ENCODE results near the gene BBOX1. TPM values are rescaled to one million over a fixed set of nuclear protein-coding genes. Genes with fewer than 3 reads are reported as not detected.

Gene BBOX1
- polyA plus RNA-seq, 1 experiment = not detected

GRCh38 chr11:27004103-27004502, 36.5 kb upstream of the BBOX1 start:
- POLR2A ChIA-PET = no interaction called here
- no peak for TF ChIP-seq CTCF (IDR thresholded peaks at IDR 0.05; ENCODE audit: insufficient read depth, low read depth, low read length)
- Histone ChIP-seq H3K4me3 (ENCODE audit: low read depth, low read length) (no peak overlapping the region), H3K36me3 (ENCODE audit: control insufficient read depth, insufficient read depth, low read length) (no peaks in the 10 kb centered on the region), H3K27me3 (ENCODE audit: control insufficient read depth, insufficient read depth, low read length) (no peaks in the 10 kb centered on the region)
- CTCF ChIA-PET = no interaction called here
- DNase-seq (ENCODE audit: low read depth) = no peak

GRCh38 chr11:27008811-27009535, 31.6 kb upstream of the BBOX1 start:
- CTCF ChIA-PET = no interaction called here
- POLR2A ChIA-PET = interaction anchor here (0.6 kb wide), 1 partner anchor 387 kb away, joined by 3 read pairs; no protein-coding TSS in a partner anchor
- no peak for DNase-seq (ENCODE audit: low read depth)
- Histone ChIP-seq H3K36me3 (ENCODE audit: control insufficient read depth, insufficient read depth, low read length) (no peaks in the 10 kb centered on the region), H3K27me3 (ENCODE audit: control insufficient read depth, insufficient read depth, low read length) (no peaks in the 10 kb centered on the region), H3K4me3 (ENCODE audit: low read depth, low read length) (no peak overlapping the region)
- no peak for TF ChIP-seq CTCF (IDR thresholded peaks at IDR 0.05; ENCODE audit: insufficient read depth, low read depth, low read length)

- Histone ChIP-seq H3K36me3 (ENCODE audit: control insufficient read depth, insufficient read depth, low read length) (no peaks in the 10 kb centered on the region), H3K27me3 (ENCODE audit: control insufficient read depth, insufficient read depth, low read length) (no peaks in the 10 kb centered on the region), H3K4me3 (ENCODE audit: low read depth, low read length) (no peak overlapping the region)
- CTCF ChIA-PET = interaction anchor here (0.6 kb wide), 1 partner anchor 1667 kb away, joined by 3 read pairs; no protein-coding TSS in a partner anchor
- DNase-seq (ENCODE audit: low read depth) = no peak
- POLR2A ChIA-PET = no interaction called here
- TF ChIP-seq CTCF (IDR thresholded peaks at IDR 0.05; ENCODE audit: insufficient read depth, low read depth, low read length) = no peak
These were observed 28.9 kb upstream of the BBOX1 start for GRCh38 chr11:27011560-27012233.

- ChIA-PET POLR2A (no interaction called here), CTCF (interaction anchor here (0.6 kb wide), 1 partner anchor 1666 kb away, joined by 3 read pairs; no protein-coding TSS in a partner anchor)
- DNase-seq (ENCODE audit: low read depth) = no peak
- Histone ChIP-seq H3K36me3 (ENCODE audit: control insufficient read depth, insufficient read depth, low read length) (no peaks in the 10 kb centered on the region), H3K4me3 (ENCODE audit: low read depth, low read length) (no peak overlapping the region), H3K27me3 (ENCODE audit: control insufficient read depth, insufficient read depth, low read length) (no peaks in the 10 kb centered on the region)
- TF ChIP-seq CTCF (IDR thresholded peaks at IDR 0.05; ENCODE audit: insufficient read depth, low read depth, low read length) = no peak
These were observed 28.2 kb upstream of the BBOX1 start for GRCh38 chr11:27012234-27012921.

GRCh38 chr11:27013781-27014361, 26.7 kb upstream of the BBOX1 start:
- DNase-seq (ENCODE audit: low read depth) = no peak
- POLR2A ChIA-PET = no interaction called here
- Histone ChIP-seq H3K27me3 (ENCODE audit: control insufficient read depth, insufficient read depth, low read length) (no peaks in the 10 kb centered on the region), H3K36me3 (ENCODE audit: control insufficient read depth, insufficient read depth, low read length) (no peaks in the 10 kb centered on the region), H3K4me3 (ENCODE audit: low read depth, low read length) (no peak overlapping the region)
- CTCF ChIA-PET = no interaction called here
- TF ChIP-seq CTCF (IDR thresholded peaks at IDR 0.05; ENCODE audit: insufficient read depth, low read depth, low read length) = no peak
